Measurements from ENCODE around the gene SGCD.

DNA sequence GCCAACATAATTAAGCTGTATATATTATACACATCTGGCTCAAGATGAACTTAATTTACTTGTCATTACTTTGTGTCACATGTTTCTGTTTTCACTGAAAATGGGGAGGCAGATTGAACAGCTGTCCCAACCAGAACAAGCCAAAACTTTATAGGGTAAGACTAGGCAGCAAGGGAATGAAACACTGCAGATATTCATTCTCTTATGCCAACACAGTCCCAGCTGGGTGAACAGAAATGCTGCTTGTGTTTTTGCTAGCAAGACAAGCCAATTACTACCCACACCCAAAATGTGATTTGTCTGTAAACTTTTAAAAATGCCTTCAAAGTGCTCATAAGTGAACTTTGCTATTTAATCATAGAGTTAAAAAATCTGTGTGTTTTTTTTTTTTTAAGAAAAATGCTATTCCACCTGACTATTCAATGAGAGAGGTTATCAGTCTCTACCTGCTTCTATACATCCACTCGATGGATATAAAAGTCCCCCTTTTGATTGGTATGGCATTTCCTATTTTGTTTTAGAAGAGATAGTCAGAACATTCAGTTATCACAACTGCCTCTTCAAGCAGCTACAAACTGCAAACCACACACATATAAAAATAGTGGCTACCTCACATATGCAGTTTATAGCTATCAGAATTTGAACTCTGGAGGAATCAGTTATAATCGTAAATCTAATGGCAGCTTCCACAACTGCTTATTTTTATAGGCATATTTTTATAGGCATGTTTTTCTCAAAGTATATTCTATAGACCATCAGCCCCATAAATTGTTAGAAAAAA is 431.2 kb downstream of the SGCD start:
- no peak for TF ChIP-seq EZH2 (IDR thresholded peaks at IDR 0.05)
- no peak for TF ChIP-seq POLR2AphosphoS5 (IDR thresholded peaks at IDR 0.05; ENCODE audit: borderline replicate concordance, low read depth, low read length)
